ENCODE data around the gene HMGN1.

Gene HMGN1

GRCh38 chr21:39315603-39316445 is 33.1 kb downstream of the HMGN1 start:
- no peak for TF ChIP-seq CTCF (IDR thresholded peaks at IDR 0.05)

DNA sequence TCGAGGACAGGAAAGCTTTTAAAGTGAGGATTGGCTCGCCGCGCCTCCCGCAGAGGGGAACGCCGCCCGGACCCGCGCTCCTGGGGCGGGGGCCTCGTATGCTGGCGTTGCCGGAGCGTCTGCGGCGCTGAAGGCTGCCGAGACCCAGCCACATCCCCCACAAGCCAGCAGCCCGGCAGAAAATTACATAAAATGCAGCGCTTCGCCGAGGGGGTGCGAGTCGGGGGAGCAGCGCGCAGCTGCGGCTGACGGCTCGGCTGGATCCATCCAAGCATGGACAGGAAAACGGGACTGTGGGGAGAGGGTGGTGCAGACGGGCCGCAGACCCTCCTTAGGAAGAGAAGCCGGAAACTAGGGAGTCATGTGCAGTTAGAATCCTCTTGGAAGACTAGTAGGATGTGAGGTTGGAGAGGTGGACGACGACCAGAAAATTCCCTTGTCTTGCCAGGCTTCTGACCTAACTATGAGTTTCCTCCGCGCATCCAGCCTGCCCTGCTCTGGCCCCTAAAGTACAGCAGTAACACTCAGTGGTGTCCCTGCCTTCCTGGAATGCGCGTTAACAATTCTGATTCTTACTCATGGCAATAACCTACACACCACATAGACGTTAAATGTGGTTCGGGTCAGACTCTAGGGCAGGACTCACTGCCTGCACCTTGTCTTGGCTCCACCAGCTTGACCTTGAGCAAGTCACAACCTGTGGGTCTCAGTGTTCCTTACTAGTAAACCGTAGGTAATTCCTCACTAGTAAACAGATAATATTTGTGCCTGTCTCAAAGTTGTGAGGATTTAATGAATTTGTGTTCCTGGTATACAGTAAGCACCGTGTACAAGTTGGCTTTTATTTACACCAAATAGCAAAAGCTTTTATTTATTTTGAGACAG is 34.5 kb downstream of the HMGN1 start:
- no peak for TF ChIP-seq CTCF (IDR thresholded peaks at IDR 0.05)

DNA sequence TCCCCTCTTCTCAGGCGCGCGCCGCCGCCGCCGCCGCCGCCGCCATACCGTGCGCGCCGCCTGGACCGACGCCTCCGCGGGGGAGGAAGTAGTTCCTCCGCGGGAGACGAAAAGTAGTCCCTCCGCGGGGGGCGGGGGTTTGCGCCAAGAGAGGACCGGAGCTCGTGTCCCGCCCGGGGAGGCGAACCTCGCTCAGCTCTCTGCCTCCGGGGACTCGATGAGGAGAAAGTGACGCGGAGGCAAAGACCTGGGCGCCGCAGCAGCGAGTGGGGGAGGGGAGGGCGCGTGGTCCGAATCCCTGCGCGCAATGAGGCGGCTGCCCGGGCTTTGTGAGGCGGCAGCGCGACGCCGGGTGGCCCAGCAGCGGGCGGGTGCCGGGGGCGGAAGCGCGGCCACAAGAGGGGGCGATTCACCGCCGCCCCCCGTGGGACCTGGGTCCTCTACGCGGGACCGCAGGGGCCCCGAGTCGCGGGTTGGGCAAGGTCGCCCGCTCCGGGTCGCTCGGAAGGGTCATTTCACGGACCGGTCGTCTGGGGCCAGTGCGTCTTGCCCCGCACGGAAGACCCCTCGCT is 35.2 kb downstream of the HMGN1 start, which contains the start of gene BRWD1:
Gene BRWD1, minus strand, starts transcription at position 62 of the 572 bp plus-strand sequence. CDS start 141 bp downstream, outside the sequence.
- no peak for TF ChIP-seq CTCF (IDR thresholded peaks at IDR 0.05)

GRCh38 chr21:39313042-39313570 is 35.8 kb downstream of the HMGN1 start:
- TF ChIP-seq CTCF (IDR thresholded peaks at IDR 0.05), result no peak

GRCh38 chr21:39312112-39313041 is 36.5 kb downstream of the HMGN1 start:
- TF ChIP-seq CTCF (IDR thresholded peaks at IDR 0.05), result no peak

- TF ChIP-seq CTCF (IDR thresholded peaks at IDR 0.05), result no peak
Measured at GRCh38 chr21:39311164-39311563, 37.7 kb downstream of the HMGN1 start.
